ENCODE measurements around the gene PTPRD. TPM values are rescaled to one million over a fixed set of nuclear protein-coding genes. Genes with fewer than 3 reads are reported as not detected.

PTPRD gene
- total and polyA plus RNA-seq, 9 of the 15 experiments (the other 6 are each of a cell fraction or from before 2014, with no cell fraction given): 0.11 TPM; not detected in 8

- no peaks in the 10 kb centered on the region for H3K9me3 ChIP-seq (replicated peaks; ENCODE audit: control insufficient read depth, insufficient read depth, low read depth, low read length)
- no peaks in the 10 kb centered on the region for H3K9me1 ChIP-seq (ENCODE audit: control insufficient read depth, insufficient read depth, low read length)
- H3K27ac ChIP-seq (ENCODE audit: extremely low read depth, low read depth, low read length): no peak overlapping the region
- no peaks in the 10 kb centered on the region for H4K20me1 ChIP-seq (replicated peaks; ENCODE audit: control insufficient read depth, insufficient read depth, low read length)
- H3K4me1 ChIP-seq (replicated peaks in 1 of 2; ENCODE audit: control insufficient read depth in 2 of 2, insufficient read depth in 2 of 2, low read length in 2 of 2): no peaks in the 10 kb centered on the region
- ATAC-seq: no peak
- ChIA-PET POLR2A (no interaction called here), CTCF (ENCODE audit: low intra/inter-chr PET ratio) (no interaction called here)
- WGBS (ENCODE audit: insufficient coverage, low coverage, missing lambda C conversion rate): 0% methylated on average over 4 of the region's 4 CpGs
- H3K79me2 ChIP-seq (ENCODE audit: control insufficient read depth, insufficient read depth, low read length): no peaks in the 10 kb centered on the region
- H3K27me3 ChIP-seq (ENCODE audit: control insufficient read depth in 2 of 2, insufficient read depth in 2 of 2, low read length in 2 of 2): no peaks in the 10 kb centered on the region
- no peaks in the 10 kb centered on the region for H3K36me3 ChIP-seq (ENCODE audit: control insufficient read depth, insufficient read depth, low read length)
- no TSS peak for BruUV-seq (replicated peaks)
- intact Hi-C loops (cut with micrococcal nuclease): no loop called here
- in situ Hi-C loops (cut with MboI): no loop called here
- no peak overlapping the region for H2AFZ ChIP-seq (ENCODE audit: low read depth, low read length)
- no peak overlapping the region for H3K4me2 ChIP-seq (ENCODE audit: insufficient read depth, low read length)
- no peak overlapping the region for H3K4me3 ChIP-seq
- no peak overlapping the region for H3K9ac ChIP-seq (ENCODE audit: insufficient read depth in 1 of 2, low read depth in 2 of 2, low read length in 2 of 2)
- no peak for FAIRE-seq
- no peak for DNase-seq (ENCODE audit: extremely low read depth in 1 of 4, low spot score in 3 of 4)
- TF ChIP-seq TRIM28 (IDR thresholded peaks at IDR 0.05): no peak
- TF ChIP-seq KDM2B (CRISPR knock-in tag; IDR thresholded peaks at IDR 0.05): no peak
- TF ChIP-seq RHOXF2B (CRISPR knock-in tag; conservative IDR thresholded peaks at IDR 0.05): no peak
- no peak for TF ChIP-seq THRB (CRISPR knock-in tag; conservative IDR thresholded peaks at IDR 0.05)
- TF ChIP-seq DLX4 (CRISPR knock-in tag; IDR thresholded peaks at IDR 0.05): no peak
- TF ChIP-seq FUS (optimal IDR thresholded peaks at IDR 0.05; ENCODE audit: low read depth, low read length): no peak
- TF ChIP-seq XRCC5 (IDR thresholded peaks at IDR 0.05; ENCODE audit: low read depth, low read length): no peak
- TF ChIP-seq CREB3 (tag; conservative IDR thresholded peaks at IDR 0.05; ENCODE audit: low read depth): no peak
- TF ChIP-seq CBFB (CRISPR knock-in tag; IDR thresholded peaks at IDR 0.05): no peak
- no peak for TF ChIP-seq ZNF124 (CRISPR knock-in tag; IDR thresholded peaks at IDR 0.05)
- no peak for TF ChIP-seq BRD4 (IDR thresholded peaks at IDR 0.05)
- no peak for TF ChIP-seq GABPB1 (CRISPR knock-in tag; IDR thresholded peaks at IDR 0.05)
- no peak for TF ChIP-seq LEF1 (IDR thresholded peaks at IDR 0.05)
- no peak for TF ChIP-seq ZNF518B (CRISPR knock-in tag; IDR thresholded peaks at IDR 0.05)
- no peak for TF ChIP-seq KDM5B (IDR thresholded peaks at IDR 0.05; ENCODE audit: insufficient replicate concordance, low read depth, low read length)
- TF ChIP-seq ZNF584 (CRISPR knock-in tag; IDR thresholded peaks at IDR 0.05; ENCODE audit: low read depth): no peak
- TF ChIP-seq PRPF4 (IDR thresholded peaks at IDR 0.05; ENCODE audit: insufficient read depth, low read depth, low read length, poor library complexity, severe bottlenecking): no peak
- no peak for TF ChIP-seq ZNF445 (CRISPR knock-in tag; IDR thresholded peaks at IDR 0.05; ENCODE audit: low read depth)
These were observed 860.8 kb downstream of the PTPRD start for GRCh38 chr9:9751996-9752395.
